Liver (tissue), 9 donors: ENCODE results near the gene TBC1D21. TPM values are rescaled to one million over a fixed set of nuclear protein-coding genes. Genes with fewer than 3 reads are reported as not detected.

Experiments used
- DNase-seq: peaks from one replicate; pipeline ENCODE4 v3.0.0-alpha.2; 2017; ENCODE audit warnings: low spot score
- H3K27ac ChIP-seq, 2 donors: one replicate each; pipeline ENCODE4 v1.7.0; 2013; ENCODE audit warnings: inconsistent platforms in 2 of 2, low read length in 2 of 2, control low read depth in 1 of 2, low read depth in 1 of 2, mild to moderate bottlenecking in 1 of 2
- H3K27me3 ChIP-seq, 4 donors: one replicate each; pipeline versions ENCODE4 v1.6.1 to v1.7.0; 2013; ENCODE audit warnings: low read length in 3 of 4, inconsistent platforms in 1 of 4, mild to moderate bottlenecking in 1 of 4, moderate library complexity in 1 of 4; ENCODE audit not compliant: control insufficient read depth in 4 of 4, insufficient read depth in 4 of 4
- H3K36me3 ChIP-seq, 4 donors: one replicate each; pipeline versions ENCODE4 v1.6.1 to v1.7.0; 2013; ENCODE audit warnings: low read length in 3 of 4, mild to moderate bottlenecking in 3 of 4, low read depth in 1 of 4, moderate library complexity in 1 of 4; ENCODE audit not compliant: control insufficient read depth in 4 of 4, insufficient read depth in 3 of 4
- H3K4me1 ChIP-seq, 4 donors: one replicate each; pipeline versions ENCODE4 v1.6.1 to v1.7.0; 2013; ENCODE audit warnings: low read length in 3 of 4, mild to moderate bottlenecking in 3 of 4, moderate library complexity in 1 of 4; ENCODE audit not compliant: control insufficient read depth in 4 of 4, insufficient read depth in 4 of 4
- H3K4me3 ChIP-seq, 3 donors: one replicate each; pipeline versions ENCODE4 v1.6.1 to v1.7.0; 2013; ENCODE audit warnings: low read length in 3 of 3, control low read depth in 1 of 3, low read depth in 1 of 3, mild to moderate bottlenecking in 1 of 3
- H3K9ac ChIP-seq, 2 donors: one replicate each; pipeline ENCODE4 v1.7.0; 2013; ENCODE audit warnings: low read length in 2 of 2, mild to moderate bottlenecking in 2 of 2, moderate library complexity in 2 of 2, control low read depth in 1 of 2, low read depth in 1 of 2
- H3K9me3 ChIP-seq, 4 donors: one replicate each; pipeline versions ENCODE4 v1.6.1 to v1.7.0; 2013; ENCODE audit warnings: low read length in 3 of 4; ENCODE audit not compliant: control insufficient read depth in 4 of 4
- ATF3 ChIP-seq: IDR thresholded peaks from 2 replicates; pipeline ENCODE4 v1.6.1; 2016; ENCODE audit warnings: antibody characterized with exemption
- CTCF ChIP-seq: fragments of 150-350 bp; IDR thresholded peaks from 2 replicates; pipeline ENCODE4 v1.5.1; 2017; ENCODE audit warnings: improper control_type of control experiment, low read depth, low read length; ENCODE audit not compliant: missing input control
- EGR1 ChIP-seq, 2 donors: IDR thresholded peaks; 2 replicates each; pipeline ENCODE4 v1.6.1; 2016 to 2018; ENCODE audit warnings: antibody characterized with exemption in 2 of 2, low read depth in 2 of 2
- FOXA1 ChIP-seq: IDR thresholded peaks from 2 replicates; pipeline ENCODE4 v1.6.1; 2016; ENCODE audit warnings: antibody characterized with exemption
- FOXA2 ChIP-seq: IDR thresholded peaks from 2 replicates; pipeline ENCODE4 v1.6.1; 2016; ENCODE audit warnings: antibody characterized with exemption
- GABPA ChIP-seq, 2 donors: IDR thresholded peaks in 1 of 2; conservative IDR thresholded peaks in 1 of 2; 2 replicates each; pipeline ENCODE4 v1.6.1; 2016; ENCODE audit warnings: antibody characterized with exemption in 2 of 2, mild to moderate bottlenecking in 1 of 2, moderate library complexity in 1 of 2
- HNF4A ChIP-seq, 2 donors: conservative IDR thresholded peaks; 2 replicates each; pipeline ENCODE4 v1.6.1; 2016; ENCODE audit warnings: antibody characterized with exemption in 2 of 2, mild to moderate bottlenecking in 2 of 2
- HNF4G ChIP-seq: IDR thresholded peaks from 2 replicates; pipeline ENCODE4 v1.6.1; 2016; ENCODE audit warnings: antibody characterized with exemption
- JUND ChIP-seq, 2 donors: IDR thresholded peaks; 2 replicates each; pipeline ENCODE4 v1.6.1; 2016; ENCODE audit warnings: antibody characterized with exemption in 2 of 2
- MAX ChIP-seq: IDR thresholded peaks from 2 replicates; pipeline ENCODE4 v1.6.1; 2016; ENCODE audit warnings: antibody characterized with exemption
- NR2F2 ChIP-seq: IDR thresholded peaks from 2 replicates; pipeline ENCODE4 v1.6.1; 2016; ENCODE audit warnings: antibody characterized with exemption
- RAD21 ChIP-seq, 2 donors: IDR thresholded peaks; 2 replicates each; pipeline ENCODE4 v1.6.1; 2016; ENCODE audit warnings: antibody characterized with exemption in 2 of 2, mild to moderate bottlenecking in 2 of 2
- REST ChIP-seq: IDR thresholded peaks from 2 replicates; pipeline ENCODE4 v1.6.1; 2016; ENCODE audit warnings: antibody characterized with exemption, mild to moderate bottlenecking
- RXRA ChIP-seq, 2 donors: IDR thresholded peaks; 2 replicates each; pipeline ENCODE4 v1.6.1; 2017 to 2018; ENCODE audit warnings: antibody characterized with exemption in 2 of 2, mild to moderate bottlenecking in 1 of 2
- SP1 ChIP-seq: IDR thresholded peaks from 2 replicates; pipeline ENCODE4 v1.6.1; 2018; ENCODE audit warnings: antibody characterized with exemption, mild to moderate bottlenecking
- TAF1 ChIP-seq: conservative IDR thresholded peaks from 2 replicates; pipeline ENCODE4 v1.6.1; 2016; ENCODE audit warnings: antibody characterized with exemption, mild to moderate bottlenecking
- YY1 ChIP-seq: IDR thresholded peaks from 2 replicates; pipeline ENCODE4 v1.6.1; 2016; ENCODE audit warnings: antibody characterized with exemption, mild to moderate bottlenecking
- ZBTB33 ChIP-seq: IDR thresholded peaks from 2 replicates; pipeline ENCODE4 v1.6.1; 2016; ENCODE audit warnings: antibody characterized with exemption
- WGBS: extraction: QIAGEN DNeasy Blood & Tissue Kit; methylation state at CpG from one replicate; pipeline ENCODE4 v1.1.7; 2013; 5-methylcytosine and 5-hydroxymethylcytosine counted together
- polyA plus RNA-seq, 2 donors: library from polyadenylated mRNA; stranded (reverse) in 1 of 2; unstranded in 1 of 2; fragments of 200-250 nt in 1 of 2; fragments of >200 nt in 1 of 2; fragmentation: Nextera tagmentation in 1 of 2; extraction: Ambion mirVana in 1 of 2; gene quantifications; one replicate each; pipeline versions ENCODE4 v1.2.1 to v1.2.3, GENCODE V29; 2013 to 2015
- total RNA-seq, 2 donors: library from RNA; depleted of rRNA; stranded (reverse); fragments of >200 nt; gene quantifications; one replicate each; pipeline ENCODE4 v1.2.3, GENCODE V29; 2014
- donor health status: healthy.
- donor health status: healthy.
- donor health status: healthy.
- donor health status: healthy.
- donor health status: healthy.

TBC1D21 gene
- total and polyA plus RNA-seq, 4 donors: not detected

- H3K27ac ChIP-seq: no peak overlapping the region
- DNase-seq: no peak
- H3K4me1 ChIP-seq: no peaks in the 10 kb centered on the region
- H3K36me3 ChIP-seq: no peaks in the 10 kb centered on the region
- H3K9ac ChIP-seq: no peak overlapping the region
- WGBS: 84% methylated on average over 2 of the region's 2 CpGs
- no peak overlapping the region for H3K4me3 ChIP-seq
- H3K9me3 ChIP-seq: no peaks in the 10 kb centered on the region
- TF ChIP-seq SP1 (no peak), NR2F2 (no peak), CTCF (no peak), GABPA (IDR thresholded peaks at IDR 0.05 in 1 of 2, conservative IDR thresholded peaks at IDR 0.05 in 1 of 2) (no peak), MAX (no peak), REST (no peak), RAD21 (IDR thresholded peaks at IDR 0.05) (no peak), TAF1 (no peak), ZBTB33 (no peak), JUND (IDR thresholded peaks at IDR 0.05) (no peak), EGR1 (IDR thresholded peaks at IDR 0.05; ENCODE audit: low read depth in 2 of 2) (no peak), YY1 (no peak), HNF4G (no peak), RXRA (IDR thresholded peaks at IDR 0.05) (no peak), FOXA1 (no peak), HNF4A (conservative IDR thresholded peaks at IDR 0.05) (no peak), FOXA2 (no peak), ATF3 (no peak)
- peaks cover 0 to 11% (median 0%) of the 10 kb centered on the region in 4 donors for H3K27me3 ChIP-seq
Measured at GRCh38 chr15:73908822-73909122, 35.4 kb downstream of the TBC1D21 start.

GRCh38 chr15:73909651-73910050 lies 36.3 kb downstream of the TBC1D21 start:
- Histone ChIP-seq H3K36me3 (no peaks in the 10 kb centered on the region), H3K9ac (no peak overlapping the region), H3K9me3 (no peaks in the 10 kb centered on the region), H3K27ac (no peak overlapping the region), H3K4me3 (no peak overlapping the region), H3K4me1 (no peaks in the 10 kb centered on the region), H3K27me3 (peaks cover 0 to 11% (median 0%) of the 10 kb centered on the region in 4 donors)
- TF ChIP-seq FOXA2 (no peak), REST (no peak), TAF1 (no peak), ATF3 (no peak), GABPA (IDR thresholded peaks at IDR 0.05 in 1 of 2, conservative IDR thresholded peaks at IDR 0.05 in 1 of 2) (no peak), NR2F2 (no peak), EGR1 (IDR thresholded peaks at IDR 0.05; ENCODE audit: low read depth in 2 of 2) (no peak), RAD21 (IDR thresholded peaks at IDR 0.05) (no peak)
- WGBS: 83% methylated on average over 2 of the region's 2 CpGs
- no peak for DNase-seq
